Activated B cell treated with CpG ODN at 0.5 μM for 24 hours (primary cell): ENCODE measurements around the gene TMEM91. TPM values are rescaled to one million over a fixed set of nuclear protein-coding genes. Genes with fewer than 3 reads are reported as not detected.
"Not testable (repeated sequence)": the region's sequence is repeated elsewhere in the genome, so short reads cannot be mapped to it uniquely, and the experiment has no call there.

Experiments used
- ATAC-seq: fragments of 200-7000 bp; cut with Tn5 transposase; one replicate; pipeline ENCODE4 v1.10.0; 2021; ENCODE audit warnings: low read depth, mild to moderate bottlenecking, moderate library complexity
- CTCF ChIA-PET: fragments of 350-600 bp; sonication (Branson Sonifier 250); formaldehyde crosslinking; loops from one replicate; lab custom pipeline; 2021; ENCODE audit warnings: antibody characterized with exemption; lab: Charles Lee
- POLR2A ChIA-PET: fragments of 350-600 bp; sonication (Branson Sonifier 250); formaldehyde crosslinking; loops from one replicate; lab custom pipeline; 2021; ENCODE audit warnings: antibody characterized with exemption; lab: Charles Lee
- DNase-seq: peaks from one replicate; pipeline ENCODE4 v3.0.0; 2022
- H3K27ac Mint-ChIP-seq: one replicate; pipeline ENCODE4 v1.8.0; 2020; ENCODE audit warnings: mixed read lengths
- H3K27me3 Mint-ChIP-seq: one replicate; pipeline ENCODE4 v1.8.0; 2021; ENCODE audit warnings: mixed read lengths
- H3K36me3 Mint-ChIP-seq: one replicate; pipeline ENCODE4 v1.8.0; 2021; ENCODE audit warnings: low read depth, mixed read lengths
- H3K4me1 Mint-ChIP-seq: one replicate; pipeline ENCODE4 v1.8.0; 2021; ENCODE audit warnings: mixed read lengths
- H3K4me3 Mint-ChIP-seq: one replicate; pipeline ENCODE4 v1.8.0; 2020; ENCODE audit warnings: mild to moderate bottlenecking, mixed read lengths
- H3K9me3 Mint-ChIP-seq: one replicate; pipeline ENCODE4 v1.8.0; 2020; ENCODE audit warnings: mixed read lengths
- CTCF ChIP-seq: fragments of 200-600 bp; IDR thresholded peaks from one replicate; pipeline ENCODE4 v1.8.0; 2022; ENCODE audit warnings: antibody characterized with exemption, mild to moderate bottlenecking
- intact Hi-C: fragments of 100-400 bp; cut with micrococcal nuclease; formaldehyde crosslinking; loops from one replicate; pipeline ENCODE4 v1.15.1; 2024
- total RNA-seq: library from RNA; stranded (reverse); gene quantifications from 2 replicates; pipeline ENCODE4 v1.2.3, GENCODE V29; 2022

TMEM91 gene
- total RNA-seq, 1 donor from 2014 or later: 4.6 TPM

DNA sequence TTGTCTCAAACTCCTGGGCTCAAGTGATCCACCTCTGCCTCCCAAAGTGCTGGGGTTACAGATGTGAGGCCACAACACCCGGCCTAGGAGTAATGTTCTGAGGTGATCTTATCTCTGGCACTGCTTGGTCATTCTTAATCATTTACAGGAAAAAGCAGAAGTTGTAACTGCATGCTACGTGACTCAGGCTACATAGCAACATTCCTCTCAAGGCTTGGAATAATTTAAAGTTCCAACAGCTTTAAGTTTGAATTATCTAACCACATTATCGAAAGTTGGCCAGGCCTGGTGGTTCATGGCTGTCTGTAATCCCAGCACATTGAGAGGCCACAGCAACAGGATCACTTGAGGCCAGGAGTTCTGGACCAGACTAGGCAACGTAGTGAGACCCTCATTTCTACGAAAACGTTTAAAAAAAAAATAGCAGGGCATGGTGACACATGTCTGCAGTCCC is 8.5 kb upstream of the TMEM91 start:
- ChIA-PET CTCF (interaction anchor here (0.9 kb wide), 1 partner anchor 195 kb away, joined by 3 read pairs; no protein-coding TSS in a partner anchor), POLR2A (interaction anchor here (1.2 kb wide), 1 partner anchor 22 kb away, joined by 3 read pairs; no protein-coding TSS in a partner anchor)
- peak overlapping the region; percentile 74 for H3K27ac Mint-ChIP-seq
- ATAC-seq (no peak), DNase-seq (no peak)
- intact Hi-C loops: no loop called here
- TF ChIP-seq CTCF: no peak
- H3K36me3 Mint-ChIP-seq: peaks cover 8% of the 10 kb centered on the region
- H3K4me3 Mint-ChIP-seq: no peak overlapping the region
- no peaks in the 10 kb centered on the region for H3K9me3 Mint-ChIP-seq
- peaks cover 28% of the 10 kb centered on the region for H3K4me1 Mint-ChIP-seq
- H3K27me3 Mint-ChIP-seq: no peaks in the 10 kb centered on the region

GRCh38 chr19:41369769-41370168 is 6.6 kb upstream of the TMEM91 start:
- intact Hi-C loops: no loop called here
- Mint-ChIP-seq H3K4me3 (no peak overlapping the region), H3K27ac (no peak overlapping the region), H3K36me3 (no peaks in the 10 kb centered on the region), H3K4me1 (peaks cover 11% of the 10 kb centered on the region), H3K27me3 (no peaks in the 10 kb centered on the region), H3K9me3 (no peaks in the 10 kb centered on the region)
- DNase-seq (no peak), ATAC-seq (no peak)
- ChIA-PET POLR2A (interaction anchor here (0.6 to 0.7 kb wide), 2 partner anchors 11 to 1934 kb away, joined by 5 to 6 read pairs; partner anchors contain the start of gene RPS16), CTCF (no interaction called here)
- no peak for TF ChIP-seq CTCF

DNA sequence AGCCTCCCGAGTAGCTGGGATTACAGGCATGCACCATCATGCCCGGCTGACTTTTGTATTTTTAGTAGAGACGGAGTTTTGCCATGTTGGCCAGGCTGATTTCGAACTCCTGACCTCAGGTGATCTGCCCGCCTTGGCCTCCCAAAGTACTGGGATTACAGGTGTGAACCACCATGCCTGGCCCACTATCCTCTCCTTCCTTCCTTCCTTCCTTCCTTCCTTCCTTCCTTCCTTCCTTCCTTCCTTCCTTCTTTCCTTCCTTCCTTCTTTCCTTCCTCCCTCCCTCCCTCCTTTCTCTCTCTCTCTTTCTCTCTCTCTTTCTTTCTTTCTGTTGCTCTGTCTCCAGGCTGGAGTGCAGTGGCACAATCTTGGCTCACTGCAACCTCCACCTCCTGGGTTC is 5.2 kb upstream of the TMEM91 start:
- H3K4me3 Mint-ChIP-seq, H3K36me3 Mint-ChIP-seq, H3K9me3 Mint-ChIP-seq, CTCF ChIA-PET, intact Hi-C loops, H3K27ac Mint-ChIP-seq, ATAC-seq, H3K27me3 Mint-ChIP-seq, DNase-seq, POLR2A ChIA-PET: not testable (repeated sequence)
- peaks cover 11% of the 10 kb centered on the region for H3K4me1 Mint-ChIP-seq

DNA sequence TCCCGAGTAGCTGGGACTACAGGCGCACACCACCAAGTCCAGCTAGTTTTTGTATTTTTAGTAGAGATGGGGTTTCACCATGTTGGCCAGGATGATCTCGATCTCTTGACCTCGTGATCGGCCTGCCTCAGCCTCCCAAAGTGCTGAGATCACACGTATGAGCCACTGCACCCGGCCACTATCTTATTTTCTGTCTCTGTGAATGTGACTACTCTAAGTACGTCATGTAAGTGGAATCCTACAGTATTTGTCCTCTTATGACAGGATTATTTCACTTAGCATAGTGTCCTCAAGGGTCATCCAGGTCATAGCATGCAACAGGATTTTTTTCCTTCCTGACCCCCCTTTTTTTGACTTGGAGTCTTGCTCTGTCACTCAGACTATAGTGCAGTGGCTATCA is 4.8 kb upstream of the TMEM91 start:
- no peak for ATAC-seq
- POLR2A ChIA-PET: no interaction called here
- no peaks in the 10 kb centered on the region for H3K27me3 Mint-ChIP-seq
- no peaks in the 10 kb centered on the region for H3K9me3 Mint-ChIP-seq
- CTCF ChIA-PET: no interaction called here
- no peaks in the 10 kb centered on the region for H3K36me3 Mint-ChIP-seq
- intact Hi-C loops: no loop called here
- no peak overlapping the region for H3K4me3 Mint-ChIP-seq
- peaks cover 11% of the 10 kb centered on the region for H3K4me1 Mint-ChIP-seq
- no peak for DNase-seq
- TF ChIP-seq CTCF: no peak
- H3K27ac Mint-ChIP-seq: no peak overlapping the region

DNA sequence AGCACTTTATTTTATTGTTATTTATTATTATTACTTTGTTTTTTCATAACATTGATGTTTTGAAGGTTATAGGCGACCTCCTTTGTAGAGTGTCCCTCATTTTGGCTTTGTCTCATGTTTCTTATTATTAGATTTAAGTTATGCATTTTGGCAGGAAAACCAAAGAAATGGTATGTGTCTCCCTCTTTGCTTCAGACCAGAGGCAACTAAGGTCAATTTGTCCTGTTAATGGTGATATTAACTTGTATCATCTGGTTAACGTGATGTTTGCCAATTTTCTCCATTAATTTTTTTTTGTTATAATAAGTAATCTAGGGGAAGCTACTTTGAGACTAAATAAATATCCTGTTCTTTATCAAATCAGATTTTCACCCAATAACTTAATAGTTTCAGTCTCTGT is 3.8 kb upstream of the TMEM91 start:
- ATAC-seq: no peak
- intact Hi-C loops: no loop called here
- POLR2A ChIA-PET: interaction anchor here (1.1 kb wide), 1 partner anchor 9 kb away, joined by 5 read pairs; the partner anchor contains the start of gene B9D2

More for the DNA sequence above, 3.8 kb upstream of the TMEM91 start:
- H3K9me3 Mint-ChIP-seq: no peaks in the 10 kb centered on the region
- no peaks in the 10 kb centered on the region for H3K27me3 Mint-ChIP-seq
- H3K4me1 Mint-ChIP-seq: peaks cover 19% of the 10 kb centered on the region
- H3K27ac Mint-ChIP-seq: no peak overlapping the region
- no peak for DNase-seq
- H3K36me3 Mint-ChIP-seq: no peaks in the 10 kb centered on the region
- TF ChIP-seq CTCF: no peak
- no peak overlapping the region for H3K4me3 Mint-ChIP-seq
- CTCF ChIA-PET: no interaction called here
